Stimulated activated CD8-positive, alpha-beta memory T cell treated with anti-CD3 and anti-CD28 coated beads, Interleukin-4, amount 100 ng/mL, for 4 hours (primary cell): Measurements from ENCODE around the gene TEPSIN.

Experiments
- DNase-seq, 2 donors: peaks; one replicate each; pipeline ENCODE4 v3.0.0-alpha.2; 2020; ENCODE audit warnings: low read depth in 2 of 2, low spot score in 1 of 2

Gene TEPSIN

DNA sequence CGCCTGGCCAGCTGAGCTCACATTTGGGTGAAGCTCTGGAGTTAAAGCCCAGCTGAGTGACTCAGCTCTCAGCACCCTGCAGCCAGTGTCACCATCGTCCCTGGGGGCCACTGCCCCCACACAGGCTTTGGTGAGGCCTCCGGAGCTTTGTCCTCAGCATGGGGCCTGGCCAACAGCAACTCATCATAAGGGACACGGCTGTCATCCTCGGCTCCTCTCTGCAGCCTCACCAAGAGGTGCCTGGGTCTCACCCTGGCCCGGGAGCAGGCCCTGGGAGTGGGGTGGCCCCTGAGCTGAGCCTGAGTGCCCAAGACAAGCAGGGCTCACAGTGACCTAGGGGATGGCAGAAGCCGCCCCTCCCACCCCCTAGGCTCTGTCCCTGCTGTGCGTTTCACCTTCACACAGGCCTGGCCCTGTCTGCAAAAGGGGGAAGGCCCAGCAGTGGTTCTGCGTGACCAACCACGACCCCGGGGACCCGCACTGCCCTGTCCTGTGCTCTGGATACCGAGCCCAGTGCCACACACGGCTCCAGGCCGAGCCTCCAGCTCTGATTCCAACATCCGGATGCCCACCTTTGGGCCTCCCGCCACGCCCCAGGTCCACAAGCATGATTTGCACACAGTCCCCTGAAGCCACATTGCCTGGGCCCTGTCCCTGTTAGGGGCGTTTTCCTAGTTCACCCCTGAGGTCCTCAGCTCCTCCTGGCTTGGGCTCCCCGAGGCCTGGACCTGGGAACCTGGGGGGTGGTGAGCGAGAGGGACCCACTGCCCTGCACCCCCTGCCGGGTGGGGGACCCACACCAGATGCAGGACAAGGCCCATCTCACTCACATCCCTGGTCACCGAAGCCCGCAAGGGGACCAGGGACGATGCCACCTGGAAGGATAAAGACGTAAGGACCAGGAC, 51.0 kb downstream of the TEPSIN start:
- no peak for DNase-seq

DNA sequence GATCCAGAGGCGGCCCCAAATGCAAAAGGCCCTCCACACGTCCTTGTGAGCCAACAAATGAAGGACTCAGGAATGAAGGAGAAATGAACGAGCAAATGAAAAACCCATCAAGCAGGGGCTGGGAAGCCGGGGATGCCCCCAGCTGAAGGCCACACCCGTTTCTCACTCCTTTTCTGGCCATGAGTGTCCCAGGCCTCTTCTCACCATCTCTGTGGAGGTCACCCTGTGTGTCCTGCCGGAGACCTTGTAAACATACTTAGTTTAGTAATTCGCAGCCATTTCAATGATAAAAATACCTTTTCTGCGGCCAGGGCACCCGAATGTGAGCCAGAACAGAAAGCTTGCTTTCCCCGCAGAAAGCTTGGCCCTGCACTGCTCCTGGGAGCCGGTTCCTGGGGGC, 51.7 kb downstream of the TEPSIN start:
- no peak for DNase-seq

DNA sequence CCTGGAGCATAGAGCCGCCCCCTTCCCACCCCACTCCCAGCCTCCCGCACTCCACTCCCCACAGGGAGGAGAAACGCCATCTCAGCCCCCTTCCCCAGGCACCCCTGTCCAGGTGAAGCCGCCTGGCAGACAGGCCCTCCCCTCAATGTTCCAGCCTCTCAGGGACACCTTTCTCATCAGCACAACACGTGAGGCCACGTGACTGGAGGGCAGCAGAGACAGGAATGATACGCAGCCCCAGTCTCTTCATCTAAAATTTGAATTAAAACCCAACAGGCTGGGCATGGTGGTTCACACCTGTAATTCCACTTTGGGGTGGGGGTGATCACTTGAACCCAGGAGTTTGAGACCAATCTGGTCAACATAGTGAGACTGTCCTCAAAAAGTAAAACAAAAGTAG, 52.7 kb downstream of the TEPSIN start:
- no peak for DNase-seq

DNA sequence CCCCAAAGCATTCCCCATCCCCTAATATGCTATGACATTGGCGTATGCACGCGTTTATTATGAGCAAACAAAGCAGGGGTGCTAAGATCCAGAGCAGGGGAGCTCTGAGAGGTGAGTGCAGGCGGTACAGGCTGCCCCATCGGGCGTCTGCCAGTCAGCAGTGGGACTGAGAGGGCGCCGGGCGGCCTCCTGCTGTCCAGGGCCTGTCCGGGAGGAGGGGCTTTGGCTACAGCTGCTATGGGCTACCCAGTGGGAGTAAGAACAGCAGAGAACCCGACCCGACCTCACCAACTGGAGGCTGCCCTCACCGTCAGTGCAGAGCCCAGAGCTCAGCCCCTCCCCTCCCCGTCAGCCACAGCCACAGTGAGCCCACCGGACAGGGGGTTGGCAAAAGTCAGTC, 54.3 kb downstream of the TEPSIN start:
- no peak for DNase-seq

DNA sequence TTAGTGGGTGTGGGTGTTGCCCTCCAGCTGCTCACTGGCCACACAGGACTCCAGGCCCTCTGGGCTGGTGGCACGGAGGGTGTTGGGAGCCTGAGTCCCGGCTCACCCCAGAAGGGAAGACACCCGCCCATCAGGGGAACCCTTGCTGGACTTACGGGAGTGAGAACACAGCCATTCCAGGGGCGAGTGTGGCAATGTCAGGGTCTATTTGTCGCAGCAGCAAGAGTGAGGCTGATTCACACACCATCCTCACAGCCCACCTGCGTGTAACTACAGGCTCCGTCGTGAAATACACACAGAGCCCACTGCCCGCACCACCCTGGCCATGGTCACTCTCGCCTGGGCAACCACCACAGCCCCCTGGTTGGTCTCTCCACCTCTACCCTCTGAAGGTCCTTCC, 55.0 kb downstream of the TEPSIN start:
- no peak for DNase-seq

DNA sequence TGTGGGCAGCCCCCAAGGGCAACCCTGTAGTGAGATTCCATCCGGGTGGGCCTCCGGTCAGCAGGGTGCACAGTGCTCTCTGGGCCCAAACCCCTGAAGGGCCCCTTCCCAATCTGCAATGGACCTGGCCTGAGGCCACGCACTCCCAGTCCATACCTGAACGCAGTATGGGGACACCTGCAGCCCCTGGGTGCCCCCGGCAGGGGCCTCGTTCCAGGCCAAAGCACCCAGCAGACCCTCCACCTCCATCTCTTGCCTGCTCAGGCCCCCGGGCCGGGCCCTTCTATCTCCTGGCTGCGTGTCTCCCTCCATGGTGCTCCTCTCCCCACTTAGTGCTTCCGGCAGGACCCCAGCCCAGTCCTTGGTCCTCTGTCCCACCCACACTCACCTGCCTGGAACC, 55.5 kb downstream of the TEPSIN start:
- no peak for DNase-seq

DNA sequence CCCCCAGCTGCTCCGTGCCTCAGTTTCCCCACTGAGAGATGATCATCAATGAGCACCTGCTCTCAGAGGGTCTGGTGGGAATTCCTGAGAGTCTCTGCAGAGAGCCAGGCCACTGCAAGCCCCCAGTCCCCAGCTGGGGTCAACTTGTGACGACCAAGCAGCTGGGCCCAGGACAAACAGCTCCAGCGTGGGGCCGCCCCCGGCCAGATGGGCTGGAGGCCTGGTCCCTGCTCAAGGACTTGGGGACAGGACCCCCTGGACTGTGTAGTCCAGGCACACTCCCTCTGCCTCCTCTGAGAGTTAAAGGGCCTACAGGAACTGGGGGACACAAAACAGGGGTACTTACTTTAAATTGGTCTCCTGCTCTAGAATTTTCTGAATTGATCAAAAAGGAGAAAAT, 56.3 kb downstream of the TEPSIN start:
- no peak for DNase-seq

DNA sequence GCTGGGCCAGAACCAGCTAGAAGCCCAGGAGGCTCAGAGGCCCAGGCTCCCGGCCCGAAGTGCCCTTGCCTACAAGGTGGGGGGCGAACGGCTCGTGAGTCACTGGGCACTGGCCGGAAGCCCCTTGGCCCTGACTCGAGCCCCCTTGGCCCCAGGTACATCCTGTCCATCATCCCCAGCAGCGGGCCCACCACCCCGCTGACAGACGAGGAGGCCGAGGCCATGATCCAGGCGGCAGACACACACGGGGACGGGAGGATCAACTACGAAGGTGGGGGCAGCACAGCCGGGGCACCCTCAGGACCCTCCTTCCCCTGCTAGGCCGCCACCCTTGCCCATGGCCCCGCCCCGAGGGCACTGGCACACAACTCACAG, 57.1 kb downstream of the TEPSIN start:
- DNase-seq = no peak

DNA sequence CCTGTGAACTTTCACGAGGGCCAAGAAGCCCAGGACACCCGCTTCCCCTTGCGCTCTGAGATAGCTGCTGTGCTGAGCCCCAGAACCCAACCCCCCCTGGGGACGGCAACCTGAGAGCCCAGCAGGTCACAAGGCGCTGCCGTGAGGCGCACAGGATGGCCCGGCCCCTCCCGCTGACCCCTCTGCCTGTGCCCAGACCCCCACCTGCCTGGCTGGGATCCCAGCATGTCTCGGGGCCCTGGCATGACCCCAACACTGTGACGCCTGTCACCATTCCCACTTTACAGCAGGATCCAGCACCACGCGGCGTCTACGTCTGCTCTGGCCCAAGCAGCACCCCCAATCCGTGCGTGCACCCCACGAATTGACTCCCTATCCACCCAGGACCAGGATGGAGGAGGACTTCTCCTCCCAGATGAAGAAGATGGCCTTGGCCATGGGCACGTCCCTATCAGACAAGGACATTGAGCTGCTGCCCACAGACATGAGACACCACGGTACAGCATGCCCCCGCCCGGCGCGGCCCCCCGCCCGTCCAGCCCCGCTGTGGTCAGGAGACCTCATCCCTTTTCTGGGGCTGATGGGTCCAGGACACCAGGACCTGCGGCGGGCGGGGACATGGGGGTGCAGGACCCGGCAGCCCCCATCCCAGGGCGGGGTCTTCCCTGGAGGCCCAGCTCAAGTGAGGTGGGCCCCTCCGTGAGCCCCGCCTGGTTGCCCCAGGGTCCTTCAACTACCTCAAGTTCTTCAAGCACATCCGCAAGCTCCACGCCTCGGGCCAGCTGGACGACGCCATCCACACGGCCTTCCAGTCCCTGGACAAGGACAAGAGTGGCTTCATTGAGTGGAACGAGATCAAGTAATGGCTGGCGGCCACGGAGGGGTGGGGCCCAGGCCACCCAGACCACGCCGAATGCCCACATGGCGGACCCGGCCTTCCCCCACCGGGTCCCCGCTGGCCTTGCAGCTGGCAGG, 57.7 kb downstream of the TEPSIN start:
- DNase-seq = no peak

DNA sequence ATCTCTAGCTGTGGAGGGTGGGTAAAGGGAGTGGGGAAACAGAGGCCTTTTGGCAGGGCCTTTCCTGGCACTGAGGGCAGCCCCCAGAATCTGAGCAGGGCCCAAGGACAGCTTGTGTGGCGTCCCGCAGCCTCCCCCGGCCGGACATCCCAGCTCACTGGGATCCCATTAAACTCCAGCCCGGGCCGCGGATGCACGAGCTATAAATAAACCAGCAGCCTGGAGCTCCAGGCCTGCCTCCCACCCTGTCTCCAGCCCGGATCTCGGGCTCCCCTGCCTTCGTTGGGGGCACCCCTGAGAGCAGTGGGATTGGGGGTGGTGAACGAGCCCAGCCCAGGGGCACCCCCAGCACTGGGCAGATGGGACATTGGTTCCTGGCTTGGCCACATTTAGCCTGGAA, 59.0 kb downstream of the TEPSIN start:
- no peak for DNase-seq

DNA sequence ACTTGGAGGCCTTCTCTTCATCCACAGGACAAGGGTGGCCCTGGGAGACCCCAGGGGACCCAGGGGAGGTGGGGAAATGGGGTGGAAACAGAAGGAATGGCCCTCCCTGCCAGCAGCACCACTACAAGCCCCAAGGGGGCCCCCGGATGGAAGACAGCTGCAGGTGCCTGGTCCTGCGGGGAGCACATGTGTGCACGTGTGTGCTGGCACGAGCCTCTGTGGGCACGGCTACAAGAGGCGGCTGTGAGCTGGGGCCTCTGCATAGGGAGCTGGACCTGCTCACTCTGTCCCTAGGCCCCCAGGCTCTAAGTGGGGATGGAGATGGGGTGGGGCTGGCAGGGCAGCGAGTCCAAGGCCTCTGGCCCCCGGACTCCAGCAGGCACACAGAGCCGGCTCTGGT, 59.6 kb downstream of the TEPSIN start:
- no peak for DNase-seq
